Sigmoid colon (tissue), 4 donors: ENCODE measurements around the gene LYRM4.

ENCODE experiments used
- EP300 ChIP-seq, 4 donors: sonication (generic); formaldehyde crosslinking; IDR thresholded peaks; one replicate each; pipeline ENCODE4 v1.6.1; 2017; ENCODE audit warnings: antibody characterized with exemption in 4 of 4
- POLR2A ChIP-seq, 2 donors: fragments of 450-650 bp; IDR thresholded peaks; one replicate each; pipeline ENCODE4 v1.6.1; 2016; ENCODE audit warnings: antibody characterized with exemption in 2 of 2, mild to moderate bottlenecking in 2 of 2, moderate library complexity in 2 of 2
- TF ChIP-seq, protein P1 (sequence below), 4 experiments: fragments of 450-650 bp in 3 of 4; fragments of 200-600 bp in 1 of 4; IDR thresholded peaks; one replicate each; pipeline ENCODE4 v1.5.1; 2016 to 2019; ENCODE audit warnings: antibody characterized with exemption in 4 of 4, mild to moderate bottlenecking in 3 of 4, moderate library complexity in 2 of 4

- TF ChIP-seq, protein P1, sequence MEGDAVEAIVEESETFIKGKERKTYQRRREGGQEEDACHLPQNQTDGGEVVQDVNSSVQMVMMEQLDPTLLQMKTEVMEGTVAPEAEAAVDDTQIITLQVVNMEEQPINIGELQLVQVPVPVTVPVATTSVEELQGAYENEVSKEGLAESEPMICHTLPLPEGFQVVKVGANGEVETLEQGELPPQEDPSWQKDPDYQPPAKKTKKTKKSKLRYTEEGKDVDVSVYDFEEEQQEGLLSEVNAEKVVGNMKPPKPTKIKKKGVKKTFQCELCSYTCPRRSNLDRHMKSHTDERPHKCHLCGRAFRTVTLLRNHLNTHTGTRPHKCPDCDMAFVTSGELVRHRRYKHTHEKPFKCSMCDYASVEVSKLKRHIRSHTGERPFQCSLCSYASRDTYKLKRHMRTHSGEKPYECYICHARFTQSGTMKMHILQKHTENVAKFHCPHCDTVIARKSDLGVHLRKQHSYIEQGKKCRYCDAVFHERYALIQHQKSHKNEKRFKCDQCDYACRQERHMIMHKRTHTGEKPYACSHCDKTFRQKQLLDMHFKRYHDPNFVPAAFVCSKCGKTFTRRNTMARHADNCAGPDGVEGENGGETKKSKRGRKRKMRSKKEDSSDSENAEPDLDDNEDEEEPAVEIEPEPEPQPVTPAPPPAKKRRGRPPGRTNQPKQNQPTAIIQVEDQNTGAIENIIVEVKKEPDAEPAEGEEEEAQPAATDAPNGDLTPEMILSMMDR (IDR thresholded peaks at IDR 0.05): no peak
- TF ChIP-seq EP300 (IDR thresholded peaks at IDR 0.05): no peak
- no peak for TF ChIP-seq POLR2A (IDR thresholded peaks at IDR 0.05)
These were observed 30.7 kb downstream of the LYRM4 start for GRCh38 chr6:5230081-5230480.
